ENCODE results near the gene CD34.

CD34 gene

DNA sequence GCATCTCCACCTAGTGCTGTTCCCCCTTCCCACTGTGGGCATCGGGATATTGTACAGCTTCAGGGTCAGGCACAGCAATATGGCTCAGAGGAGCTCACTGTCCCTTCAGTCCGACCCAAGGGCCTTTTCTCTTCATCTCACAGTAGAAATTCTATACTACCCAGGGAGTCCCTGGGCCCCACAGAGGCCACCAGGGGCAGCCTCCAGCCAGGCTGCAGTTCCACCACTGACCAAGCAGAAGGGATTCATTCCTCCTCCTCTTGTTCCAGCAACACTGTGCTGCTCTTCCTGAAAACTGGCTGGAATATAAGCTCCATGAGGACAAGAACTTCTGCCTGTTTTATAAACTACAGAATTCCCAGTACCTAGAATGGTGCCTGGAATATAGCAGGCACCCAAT is 70.5 kb downstream of the CD34 start:
- Histone ChIP-seq H3K36me3 (ENCODE audit: insufficient read depth, low read length) (no peaks in the 10 kb centered on the region), H3K4me2 (ENCODE audit: low read length) (no peak overlapping the region), H3K9me2 (ENCODE audit: low read depth, low read length) (no peaks in the 10 kb centered on the region), H3K4me3 (ENCODE audit: low read depth, low read length, poor library complexity, severe bottlenecking) (no peak overlapping the region), H2AFZ (ENCODE audit: low read length) (no peak overlapping the region), H3K79me2 (ENCODE audit: insufficient read depth, low read length) (no peaks in the 10 kb centered on the region), H4K20me1 (ENCODE audit: insufficient read depth, low read length) (no peaks in the 10 kb centered on the region), H3K9me3 (ENCODE audit: low read length) (no peaks in the 10 kb centered on the region), H3K27ac (ENCODE audit: low read depth, low read length, poor library complexity, severe bottlenecking) (no peak overlapping the region), H3F3A (ENCODE audit: insufficient read depth, low read length) (no peaks in the 10 kb centered on the region), H3K27me3 (ENCODE audit: insufficient read depth, low read length) (no peaks in the 10 kb centered on the region), H3K9ac (ENCODE audit: low read length) (no peak overlapping the region), H3K4me1 (ENCODE audit: insufficient read depth, low read length, severe bottlenecking) (no peaks in the 10 kb centered on the region)
- no peak for TF ChIP-seq EZH2 (IDR thresholded peaks at IDR 0.05; ENCODE audit: borderline replicate concordance, low read length)
- TF ChIP-seq, protein P1, sequence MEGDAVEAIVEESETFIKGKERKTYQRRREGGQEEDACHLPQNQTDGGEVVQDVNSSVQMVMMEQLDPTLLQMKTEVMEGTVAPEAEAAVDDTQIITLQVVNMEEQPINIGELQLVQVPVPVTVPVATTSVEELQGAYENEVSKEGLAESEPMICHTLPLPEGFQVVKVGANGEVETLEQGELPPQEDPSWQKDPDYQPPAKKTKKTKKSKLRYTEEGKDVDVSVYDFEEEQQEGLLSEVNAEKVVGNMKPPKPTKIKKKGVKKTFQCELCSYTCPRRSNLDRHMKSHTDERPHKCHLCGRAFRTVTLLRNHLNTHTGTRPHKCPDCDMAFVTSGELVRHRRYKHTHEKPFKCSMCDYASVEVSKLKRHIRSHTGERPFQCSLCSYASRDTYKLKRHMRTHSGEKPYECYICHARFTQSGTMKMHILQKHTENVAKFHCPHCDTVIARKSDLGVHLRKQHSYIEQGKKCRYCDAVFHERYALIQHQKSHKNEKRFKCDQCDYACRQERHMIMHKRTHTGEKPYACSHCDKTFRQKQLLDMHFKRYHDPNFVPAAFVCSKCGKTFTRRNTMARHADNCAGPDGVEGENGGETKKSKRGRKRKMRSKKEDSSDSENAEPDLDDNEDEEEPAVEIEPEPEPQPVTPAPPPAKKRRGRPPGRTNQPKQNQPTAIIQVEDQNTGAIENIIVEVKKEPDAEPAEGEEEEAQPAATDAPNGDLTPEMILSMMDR (IDR thresholded peaks at IDR 0.05; ENCODE audit: low read length) = no peak

DNA sequence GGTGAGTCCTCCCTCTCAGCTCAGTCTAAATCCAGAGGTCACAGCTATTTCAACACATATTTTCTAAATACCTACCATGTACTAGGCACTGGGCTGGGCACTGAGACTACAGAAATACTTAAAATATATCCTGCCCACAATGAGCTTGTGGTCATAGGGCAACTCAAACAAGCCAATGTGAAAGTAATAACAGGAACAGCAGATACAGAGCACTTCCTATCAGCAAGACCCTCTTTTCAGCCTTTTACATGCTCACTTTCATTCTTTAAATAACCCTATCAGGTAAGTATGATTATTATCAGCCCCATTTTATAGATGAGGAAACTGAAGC is 71.9 kb downstream of the CD34 start:
- no peak for TF ChIP-seq EZH2 (IDR thresholded peaks at IDR 0.05; ENCODE audit: borderline replicate concordance, low read length)
- TF ChIP-seq, protein P1 (IDR thresholded peaks at IDR 0.05; ENCODE audit: low read length) = no peak
- no peak overlapping the region for H3K4me2 ChIP-seq (ENCODE audit: low read length)
- H2AFZ ChIP-seq (ENCODE audit: low read length) = no peak overlapping the region
- no peaks in the 10 kb centered on the region for H3K79me2 ChIP-seq (ENCODE audit: insufficient read depth, low read length)
- H3K9me3 ChIP-seq (ENCODE audit: low read length) = no peaks in the 10 kb centered on the region
- H3K27ac ChIP-seq (ENCODE audit: low read depth, low read length, poor library complexity, severe bottlenecking) = no peak overlapping the region
- no peaks in the 10 kb centered on the region for H3F3A ChIP-seq (ENCODE audit: insufficient read depth, low read length)
- H3K36me3 ChIP-seq (ENCODE audit: insufficient read depth, low read length) = no peaks in the 10 kb centered on the region
- H3K9me2 ChIP-seq (ENCODE audit: low read depth, low read length) = no peaks in the 10 kb centered on the region
- H3K4me1 ChIP-seq (ENCODE audit: insufficient read depth, low read length, severe bottlenecking) = no peaks in the 10 kb centered on the region
- no peak overlapping the region for H3K9ac ChIP-seq (ENCODE audit: low read length)
- H3K27me3 ChIP-seq (ENCODE audit: insufficient read depth, low read length) = no peaks in the 10 kb centered on the region
- H4K20me1 ChIP-seq (ENCODE audit: insufficient read depth, low read length) = no peaks in the 10 kb centered on the region
- H3K4me3 ChIP-seq (ENCODE audit: low read depth, low read length, poor library complexity, severe bottlenecking) = no peak overlapping the region

DNA sequence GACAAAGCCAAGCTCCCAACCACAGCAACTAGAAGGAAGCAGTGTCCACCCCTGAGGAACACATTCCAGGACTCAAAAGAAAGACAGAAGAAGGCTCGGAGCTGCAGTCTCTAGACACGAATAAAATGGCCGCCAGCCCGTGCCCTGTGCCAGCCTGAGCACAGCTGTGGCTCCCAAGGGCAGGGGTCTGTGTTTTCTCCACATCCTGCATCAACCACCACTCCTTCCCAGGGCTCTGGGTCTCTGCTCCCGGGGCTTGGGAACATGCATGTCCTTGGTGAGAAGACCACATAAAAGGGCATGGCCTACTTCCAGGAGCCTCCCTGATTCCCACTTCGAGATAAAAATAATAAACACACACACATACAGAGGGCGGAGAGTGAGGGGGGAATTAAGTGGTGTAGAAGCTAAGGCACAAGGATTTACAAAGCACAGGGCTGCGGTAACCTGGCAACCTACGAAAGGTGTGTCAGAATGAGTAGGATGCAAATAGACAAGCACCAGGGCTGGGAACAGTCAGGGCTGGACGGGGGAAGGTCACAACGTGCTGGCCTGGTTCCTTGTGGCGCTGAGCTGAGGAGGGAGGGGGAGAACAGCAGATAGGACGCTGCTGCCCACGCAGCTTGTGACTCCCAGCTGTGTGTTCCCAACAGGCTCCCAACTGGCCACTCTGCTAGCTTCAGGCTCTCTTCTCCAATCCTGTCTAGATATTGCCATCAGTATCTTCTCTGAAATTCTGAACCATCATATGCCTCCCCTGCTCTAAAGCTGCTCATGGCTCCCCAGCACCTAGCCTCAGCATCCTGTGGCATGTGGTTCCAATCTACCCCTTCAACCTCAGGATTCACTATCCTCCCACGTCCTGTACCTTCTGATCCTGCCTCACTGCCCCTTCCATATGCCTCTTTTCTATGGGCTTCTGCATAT is 72.5 kb downstream of the CD34 start:
- Histone ChIP-seq H3K79me2 (ENCODE audit: insufficient read depth, low read length) (no peaks in the 10 kb centered on the region), H3K27me3 (ENCODE audit: insufficient read depth, low read length) (no peaks in the 10 kb centered on the region), H3K9me3 (ENCODE audit: low read length) (no peaks in the 10 kb centered on the region), H4K20me1 (ENCODE audit: insufficient read depth, low read length) (no peaks in the 10 kb centered on the region), H3F3A (ENCODE audit: insufficient read depth, low read length) (no peaks in the 10 kb centered on the region), H2AFZ (ENCODE audit: low read length) (no peak overlapping the region), H3K9ac (ENCODE audit: low read length) (no peak overlapping the region), H3K9me2 (ENCODE audit: low read depth, low read length) (no peaks in the 10 kb centered on the region), H3K4me1 (ENCODE audit: insufficient read depth, low read length, severe bottlenecking) (no peaks in the 10 kb centered on the region), H3K36me3 (ENCODE audit: insufficient read depth, low read length) (no peaks in the 10 kb centered on the region), H3K27ac (ENCODE audit: low read depth, low read length, poor library complexity, severe bottlenecking) (no peak overlapping the region), H3K4me2 (ENCODE audit: low read length) (no peak overlapping the region), H3K4me3 (ENCODE audit: low read depth, low read length, poor library complexity, severe bottlenecking) (no peak overlapping the region)
- TF ChIP-seq EZH2 (IDR thresholded peaks at IDR 0.05; ENCODE audit: borderline replicate concordance, low read length) = no peak
- TF ChIP-seq, protein P1 (IDR thresholded peaks at IDR 0.05; ENCODE audit: low read length) = no peak
